GM19395 (cell line): ENCODE measurements around the gene FARP1.
A peak's percentile ranks its signal among the peaks of the same experiment; 100 is the strongest.

Source experiments
- ATAC-seq: cut with Tn5 transposase; IDR thresholded peaks from one replicate; pipeline ENCODE4 v1.9.1; 2021; ENCODE audit warnings: mild to moderate bottlenecking, moderate library complexity; ENCODE audit not compliant: unreplicated experiment

Gene FARP1

GRCh38 chr13:98474292-98474691, 331.4 kb downstream of the FARP1 start:
- ATAC-seq = no peak

GRCh38 chr13:98474761-98475160, 331.9 kb downstream of the FARP1 start:
- no peak for ATAC-seq

- no peak for ATAC-seq
Observed at GRCh38 chr13:98475522-98475921, 332.6 kb downstream of the FARP1 start.

DNA sequence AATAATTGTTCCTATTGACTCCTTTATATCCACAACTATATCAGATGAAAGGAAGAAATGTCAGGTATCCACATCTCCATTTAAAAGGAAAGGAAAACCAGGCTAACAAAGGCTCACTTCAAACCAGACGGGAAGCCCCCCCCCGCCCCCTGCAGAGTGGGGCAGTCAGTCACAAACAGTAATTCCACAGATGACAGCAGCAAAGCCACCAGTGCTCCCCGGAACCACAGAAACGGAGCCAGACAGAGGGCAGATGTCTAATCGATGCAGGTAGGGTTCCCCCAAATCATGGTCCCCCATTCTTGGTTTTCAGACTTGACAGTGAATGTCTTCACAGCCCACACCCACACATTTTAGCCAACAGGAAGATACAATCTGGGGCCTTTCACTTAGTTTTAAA, 333.2 kb downstream of the FARP1 start:
- ATAC-seq = peak; percentile 44

GRCh38 chr13:98476538-98476966, 333.7 kb downstream of the FARP1 start:
- peak; percentile 94 for ATAC-seq

- peak; percentile 32 for ATAC-seq
Observed at GRCh38 chr13:98478189-98479129, 335.6 kb downstream of the FARP1 start.

GRCh38 chr13:98479496-98480003, 336.7 kb downstream of the FARP1 start:
- ATAC-seq = no peak

DNA sequence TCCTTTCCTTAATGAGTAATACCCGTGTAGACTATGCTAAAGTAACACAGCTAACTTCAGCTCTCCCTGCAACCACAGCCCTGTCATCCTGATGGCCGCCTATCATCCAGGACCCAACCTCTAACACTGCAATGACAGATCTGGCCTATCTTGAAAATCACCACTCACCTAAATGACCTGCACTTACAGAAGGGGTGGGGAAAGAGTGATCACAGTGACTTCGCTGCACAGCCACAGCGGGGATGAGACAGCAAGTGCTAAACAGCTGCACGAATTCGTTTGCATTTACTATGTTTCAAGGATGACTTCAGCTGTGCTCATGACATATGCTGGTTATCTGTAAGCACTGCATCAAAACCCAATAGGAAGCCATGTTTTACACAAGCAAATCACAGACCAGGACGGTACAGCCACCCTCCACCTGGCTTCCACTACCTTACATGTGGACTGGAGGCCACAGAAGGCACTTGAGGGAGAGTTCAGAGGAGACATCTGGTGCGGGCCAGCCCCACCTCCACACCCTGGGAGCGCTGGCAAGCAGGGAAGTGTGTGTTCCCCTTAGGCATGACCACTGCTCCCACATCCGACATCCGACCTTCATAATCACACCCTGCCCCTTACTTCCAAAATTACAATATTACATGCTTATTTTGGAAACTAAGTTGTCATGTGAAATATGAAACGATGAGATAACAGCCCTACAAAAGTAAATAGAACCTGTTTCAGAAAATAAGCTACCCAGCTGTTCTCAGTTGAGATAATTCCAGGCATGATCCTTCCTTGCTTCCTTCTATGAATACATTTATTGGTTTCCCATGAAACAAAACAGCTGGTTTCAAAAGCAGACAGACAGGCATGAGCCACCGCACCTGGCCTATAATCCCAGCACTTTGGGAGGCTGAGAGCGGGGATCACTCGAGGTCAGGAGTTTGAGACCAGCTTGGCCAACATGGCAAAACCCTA, 338.3 kb downstream of the FARP1 start:
- peak; percentile 36 for ATAC-seq

GRCh38 chr13:98482476-98483444, 339.9 kb downstream of the FARP1 start:
- no peak for ATAC-seq

DNA sequence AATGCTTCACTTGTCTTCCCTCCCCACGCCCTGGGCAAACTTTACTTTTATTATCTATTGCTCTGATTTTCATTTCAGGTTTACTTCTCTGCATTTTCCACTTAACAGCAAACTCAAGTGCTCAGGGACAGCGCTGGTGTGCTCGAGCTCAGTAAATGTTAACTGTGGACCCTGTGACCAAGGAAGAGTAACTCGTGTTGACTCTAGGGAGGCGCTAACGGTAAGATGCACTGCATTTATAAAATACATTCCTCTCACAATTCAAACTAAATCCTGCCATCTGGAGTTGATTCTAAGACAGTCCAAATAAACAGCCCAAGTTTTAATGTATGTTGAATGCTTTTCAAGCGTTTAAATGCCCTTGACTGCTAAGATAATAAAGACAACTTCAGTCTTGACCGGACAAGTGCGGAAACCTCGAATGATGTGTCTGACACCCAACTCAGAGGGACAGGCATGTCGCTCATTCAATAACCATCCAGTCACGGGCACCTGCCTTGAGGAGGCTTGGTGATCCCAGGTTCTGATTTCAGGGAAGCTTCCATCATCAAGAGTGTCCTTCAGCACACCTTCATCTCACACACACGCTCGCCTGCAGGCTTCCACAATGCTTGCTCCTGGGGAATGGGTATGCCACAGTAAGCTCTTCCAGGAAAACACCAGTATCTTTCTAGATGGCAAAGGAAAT, 340.9 kb downstream of the FARP1 start:
- no peak for ATAC-seq

- peak; percentile 48 for ATAC-seq
Observed at GRCh38 chr13:98484289-98485219, 341.7 kb downstream of the FARP1 start.

GRCh38 chr13:98485561-98485960, 342.7 kb downstream of the FARP1 start:
- no peak for ATAC-seq

DNA sequence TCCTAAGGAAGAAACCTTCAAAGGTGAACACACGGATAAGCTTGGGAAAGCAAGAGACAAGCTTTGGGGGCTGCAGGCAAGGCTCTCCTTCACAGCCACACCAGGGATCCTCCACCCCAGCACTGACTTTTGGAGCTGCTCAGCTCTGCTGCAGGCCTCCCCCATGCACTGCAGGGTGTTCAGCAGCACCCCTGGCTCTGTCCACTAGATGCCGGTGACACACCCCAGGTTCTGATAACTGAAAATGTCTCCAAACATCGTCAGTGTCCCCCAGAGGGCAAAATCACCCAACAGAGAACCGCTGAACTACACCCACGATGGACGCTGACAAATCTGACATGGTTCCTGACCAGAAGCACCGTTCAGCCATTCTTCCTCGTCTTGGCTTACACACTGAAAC, 343.5 kb downstream of the FARP1 start:
- no peak for ATAC-seq

- ATAC-seq = no peak
Observed at GRCh38 chr13:98487016-98487415, 344.1 kb downstream of the FARP1 start.

- no peak for ATAC-seq
Observed at GRCh38 chr13:98487522-98487921, 344.6 kb downstream of the FARP1 start.

DNA sequence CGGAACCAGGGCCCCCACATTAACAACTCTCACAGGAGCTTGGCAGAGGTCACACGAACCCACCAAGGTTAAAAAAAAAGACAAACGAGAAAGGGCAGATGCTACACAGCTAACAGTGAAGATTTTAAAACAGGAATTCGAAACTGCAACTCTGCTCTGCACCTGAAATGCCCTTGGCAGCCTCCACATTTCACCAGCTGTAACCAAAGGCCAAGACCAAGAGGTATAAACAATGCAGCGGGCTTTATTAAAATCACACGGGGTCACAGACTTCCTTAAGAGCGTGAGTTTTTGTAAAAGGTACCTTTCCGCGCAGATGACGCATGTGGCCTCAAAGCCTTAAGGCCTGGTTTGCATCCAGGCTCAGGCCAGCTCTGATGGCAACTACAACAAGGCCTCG, 345.8 kb downstream of the FARP1 start:
- peak; percentile 55 for ATAC-seq

DNA sequence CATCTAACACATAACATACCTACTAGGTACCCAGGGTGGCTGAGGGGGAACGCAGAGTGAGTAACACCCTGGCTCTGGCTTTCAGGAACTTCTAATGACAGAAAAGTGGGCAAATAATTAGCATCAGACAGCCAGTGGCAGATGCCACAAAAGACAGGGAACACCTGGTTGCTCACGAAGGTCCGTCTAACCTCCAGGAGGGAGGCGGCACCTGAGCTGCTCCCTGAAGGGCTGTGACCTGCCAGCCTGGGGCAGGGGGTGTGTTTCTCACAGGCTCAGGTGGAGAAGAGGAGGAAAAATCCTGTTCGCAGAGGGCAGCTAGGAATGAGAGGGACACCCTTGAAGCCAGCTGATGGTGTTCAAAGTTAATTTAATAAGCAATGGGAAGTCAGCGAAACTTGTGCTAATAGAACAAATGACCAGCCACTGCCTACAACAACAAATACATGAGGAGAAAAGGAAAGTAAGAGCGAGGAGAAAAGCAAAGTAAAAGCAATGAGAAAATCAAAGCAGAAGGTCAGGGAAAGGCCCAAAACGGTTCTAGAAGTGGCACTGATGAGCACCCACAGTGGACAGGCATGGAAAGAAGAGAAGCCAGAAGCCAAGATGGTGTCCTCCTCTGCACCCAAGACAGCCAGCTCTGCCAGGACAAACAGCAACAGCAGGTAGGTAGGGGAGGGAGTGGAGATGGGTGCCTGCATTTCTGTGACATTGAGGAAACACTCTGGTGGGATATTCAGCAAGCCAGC, 346.7 kb downstream of the FARP1 start:
- ATAC-seq = no peak
